ENCODE data around the gene RBMS3.

- TF ChIP-seq, protein P1, sequence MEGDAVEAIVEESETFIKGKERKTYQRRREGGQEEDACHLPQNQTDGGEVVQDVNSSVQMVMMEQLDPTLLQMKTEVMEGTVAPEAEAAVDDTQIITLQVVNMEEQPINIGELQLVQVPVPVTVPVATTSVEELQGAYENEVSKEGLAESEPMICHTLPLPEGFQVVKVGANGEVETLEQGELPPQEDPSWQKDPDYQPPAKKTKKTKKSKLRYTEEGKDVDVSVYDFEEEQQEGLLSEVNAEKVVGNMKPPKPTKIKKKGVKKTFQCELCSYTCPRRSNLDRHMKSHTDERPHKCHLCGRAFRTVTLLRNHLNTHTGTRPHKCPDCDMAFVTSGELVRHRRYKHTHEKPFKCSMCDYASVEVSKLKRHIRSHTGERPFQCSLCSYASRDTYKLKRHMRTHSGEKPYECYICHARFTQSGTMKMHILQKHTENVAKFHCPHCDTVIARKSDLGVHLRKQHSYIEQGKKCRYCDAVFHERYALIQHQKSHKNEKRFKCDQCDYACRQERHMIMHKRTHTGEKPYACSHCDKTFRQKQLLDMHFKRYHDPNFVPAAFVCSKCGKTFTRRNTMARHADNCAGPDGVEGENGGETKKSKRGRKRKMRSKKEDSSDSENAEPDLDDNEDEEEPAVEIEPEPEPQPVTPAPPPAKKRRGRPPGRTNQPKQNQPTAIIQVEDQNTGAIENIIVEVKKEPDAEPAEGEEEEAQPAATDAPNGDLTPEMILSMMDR (IDR thresholded peaks at IDR 0.05; ENCODE audit: poor library complexity) = no peak
- no peak for TF ChIP-seq EZH2 (IDR thresholded peaks at IDR 0.05; ENCODE audit: borderline replicate concordance)
These were observed 753.5 kb downstream of the RBMS3 start for GRCh38 chr3:30034246-30034991.

Measured in hepatocyte (in vitro differentiated cells).